Measurements from ENCODE around the gene RNF157.
A peak's percentile ranks its signal among the peaks of the same experiment; 100 is the strongest.

- TF ChIP-seq, protein P1, sequence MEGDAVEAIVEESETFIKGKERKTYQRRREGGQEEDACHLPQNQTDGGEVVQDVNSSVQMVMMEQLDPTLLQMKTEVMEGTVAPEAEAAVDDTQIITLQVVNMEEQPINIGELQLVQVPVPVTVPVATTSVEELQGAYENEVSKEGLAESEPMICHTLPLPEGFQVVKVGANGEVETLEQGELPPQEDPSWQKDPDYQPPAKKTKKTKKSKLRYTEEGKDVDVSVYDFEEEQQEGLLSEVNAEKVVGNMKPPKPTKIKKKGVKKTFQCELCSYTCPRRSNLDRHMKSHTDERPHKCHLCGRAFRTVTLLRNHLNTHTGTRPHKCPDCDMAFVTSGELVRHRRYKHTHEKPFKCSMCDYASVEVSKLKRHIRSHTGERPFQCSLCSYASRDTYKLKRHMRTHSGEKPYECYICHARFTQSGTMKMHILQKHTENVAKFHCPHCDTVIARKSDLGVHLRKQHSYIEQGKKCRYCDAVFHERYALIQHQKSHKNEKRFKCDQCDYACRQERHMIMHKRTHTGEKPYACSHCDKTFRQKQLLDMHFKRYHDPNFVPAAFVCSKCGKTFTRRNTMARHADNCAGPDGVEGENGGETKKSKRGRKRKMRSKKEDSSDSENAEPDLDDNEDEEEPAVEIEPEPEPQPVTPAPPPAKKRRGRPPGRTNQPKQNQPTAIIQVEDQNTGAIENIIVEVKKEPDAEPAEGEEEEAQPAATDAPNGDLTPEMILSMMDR (IDR thresholded peaks at IDR 0.05) = peak; percentile 89 to 93 (median 90)
- peak; percentile 18 to 45 for TF ChIP-seq POLR2AphosphoS5 (IDR thresholded peaks at IDR 0.05)
- TF ChIP-seq POLR2A (IDR thresholded peaks at IDR 0.05) = no peak
- no peak for TF ChIP-seq EP300 (IDR thresholded peaks at IDR 0.05)
Observed at GRCh38 chr17:76182016-76182764, 58.1 kb downstream of the RNF157 start.
